ENCODE data around the gene MKRN2OS. TPM values are rescaled to one million over a fixed set of nuclear protein-coding genes. Genes with fewer than 3 reads are reported as not detected.

Gene MKRN2OS
- total and polyA plus RNA-seq, 12 donors: not detected

- 70 to 77% (median 73%) methylated on average over 1 to 4 of the region's 4 CpGs; no CpG with 5 or more reads in 1 of the 4 donors for WGBS, 4 donors
- Histone ChIP-seq H3K4me1 (replicated peaks in 1 of 2) (peaks cover 5 to 13% of the 10 kb centered on the region in 2 donors), H3K27me3 (no peaks in the 10 kb centered on the region), H3K36me3 (replicated peaks in 1 of 2) (peaks cover 0 to 57% of the 10 kb centered on the region in 2 donors), H3K4me3 (no peak overlapping the region), H3K9me3 (replicated peaks in 1 of 3) (no peaks in the 10 kb centered on the region), H3K27ac (no peak overlapping the region)
- DNase-seq: no peak
- intact Hi-C loops (cut with DNase I): loop anchor here in 1 of 2 donors (10.0 kb wide), 1 partner anchor 75 kb away; the partner anchor contains the start of gene RAF1
- TF ChIP-seq CTCF (IDR thresholded peaks at IDR 0.05) (no peak), POLR2A (IDR thresholded peaks at IDR 0.05) (no peak)
These were observed 44.8 kb upstream of the MKRN2OS start for GRCh38 chr3:12590096-12590495.

- no peak overlapping the region for H3K27ac ChIP-seq
- no peaks in the 10 kb centered on the region for H3K9me3 ChIP-seq (replicated peaks in 1 of 3)
- no peak for DNase-seq
- intact Hi-C loops (cut with DNase I): no loop called here
- H3K36me3 ChIP-seq (replicated peaks in 1 of 2): peaks cover 0 to 67% of the 10 kb centered on the region in 2 donors
- 82 to 93% (median 90%) methylated on average over 7 of the region's 7 CpGs for WGBS, 4 donors
- H3K4me3 ChIP-seq: no peak overlapping the region
- H3K27me3 ChIP-seq: no peaks in the 10 kb centered on the region
- TF ChIP-seq CTCF (IDR thresholded peaks at IDR 0.05) (no peak), POLR2A (IDR thresholded peaks at IDR 0.05) (no peak)
- peaks cover 5 to 13% of the 10 kb centered on the region in 2 donors for H3K4me1 ChIP-seq (replicated peaks in 1 of 2)
These were observed 43.0 kb upstream of the MKRN2OS start for GRCh38 chr3:12588039-12589009.

- H3K27ac ChIP-seq: no peak overlapping the region
- H3K36me3 ChIP-seq (replicated peaks in 1 of 2): peaks cover 0 to 81% of the 10 kb centered on the region in 2 donors
- peaks cover 0 to under 1% of the 10 kb centered on the region in 2 donors for H3K4me1 ChIP-seq (replicated peaks in 1 of 2)
- DNase-seq: no peak
- WGBS, 4 donors: 89 to 94% (median 94%) methylated on average over 3 of the region's 3 CpGs
- intact Hi-C loops (cut with DNase I): no loop called here
- no peak overlapping the region for H3K4me3 ChIP-seq
- TF ChIP-seq POLR2A (IDR thresholded peaks at IDR 0.05): no peak
- TF ChIP-seq CTCF (IDR thresholded peaks at IDR 0.05): no peak
- no peaks in the 10 kb centered on the region for H3K9me3 ChIP-seq (replicated peaks in 1 of 3)
- no peaks in the 10 kb centered on the region for H3K27me3 ChIP-seq
These were observed 41.1 kb upstream of the MKRN2OS start for GRCh38 chr3:12586403-12586802.

- Histone ChIP-seq H3K4me3 (no peak overlapping the region), H3K9me3 (replicated peaks in 1 of 3) (no peaks in the 10 kb centered on the region), H3K27me3 (no peaks in the 10 kb centered on the region), H3K4me1 (replicated peaks in 1 of 2) (no peaks in the 10 kb centered on the region), H3K27ac (no peak overlapping the region), H3K36me3 (replicated peaks in 1 of 2) (peaks cover 0 to 81% of the 10 kb centered on the region in 2 donors)
- intact Hi-C loops (cut with DNase I): no loop called here
- no peak for TF ChIP-seq POLR2A (IDR thresholded peaks at IDR 0.05)
- TF ChIP-seq CTCF (IDR thresholded peaks at IDR 0.05): no peak
- 77 to 84% (median 82%) methylated on average over 5 of the region's 5 CpGs for WGBS, 4 donors
- DNase-seq: no peak
These were observed 40.7 kb upstream of the MKRN2OS start for GRCh38 chr3:12585970-12586369.

All from adrenal gland (tissue), 12 donors.